Upper lobe of right lung (tissue), 1 donor: Measurements from ENCODE around the gene GPR143. TPM values are rescaled to one million over a fixed set of nuclear protein-coding genes. Genes with fewer than 3 reads are reported as not detected.

Source experiments
- ATAC-seq: fragments of 200-7000 bp; cut with Tn5 transposase; one replicate; pipeline ENCODE4 v1.9.1; 2020; ENCODE audit warnings: mild to moderate bottlenecking, moderate library complexity
- DNase-seq: peaks from one replicate; pipeline ENCODE4 v3.0.0-alpha.2; 2020
- H3K27ac ChIP-seq: fragments of 200-600 bp; one replicate; pipeline ENCODE4 v1.8.0; 2022
- H3K27me3 ChIP-seq: fragments of 200-600 bp; one replicate; pipeline ENCODE4 v1.8.0; 2022; ENCODE audit warnings: mild to moderate bottlenecking
- H3K36me3 ChIP-seq: fragments of 200-600 bp; one replicate; pipeline ENCODE4 v1.8.0; 2022
- H3K4me1 ChIP-seq: fragments of 200-600 bp; one replicate; pipeline ENCODE4 v1.8.0; 2022
- H3K4me3 ChIP-seq: fragments of 200-600 bp; one replicate; pipeline ENCODE4 v1.8.0; 2022; ENCODE audit warnings: mild to moderate bottlenecking
- H3K9me3 ChIP-seq: fragments of 200-600 bp; one replicate; pipeline ENCODE4 v1.8.0; 2022
- intact Hi-C: fragments of 100-400 bp; cut with DNase I; formaldehyde crosslinking; loops from one replicate; pipeline ENCODE4 v1.11.0; 2022
- total RNA-seq: library from RNA; stranded (reverse); fragmentation: NEBNext Ultra II Directional; extraction: Animal tissue kit (Norgen Biotek cat#: 25700); gene quantifications from one replicate; pipeline ENCODE4 v1.2.1, GENCODE V29; 2021
- TF ChIP-seq, protein P1 (sequence below): fragments of 200-600 bp; IDR thresholded peaks from one replicate; pipeline ENCODE4 v1.8.0; 2022; ENCODE audit warnings: antibody characterized with exemption
- donor health status: DM: no; HTN: yes; CAD: no; lungs with severe emphysema.

Gene GPR143
- total RNA-seq, 1 donor from 2014 or later: 1.6 TPM

- H3K4me3 ChIP-seq: no peak overlapping the region
- H3K36me3 ChIP-seq: no peaks in the 10 kb centered on the region
- no peaks in the 10 kb centered on the region for H3K4me1 ChIP-seq
- no peaks in the 10 kb centered on the region for H3K9me3 ChIP-seq
- no peaks in the 10 kb centered on the region for H3K27me3 ChIP-seq
- intact Hi-C loops: no loop called here
- H3K27ac ChIP-seq: no peak overlapping the region
- TF ChIP-seq, protein P1, sequence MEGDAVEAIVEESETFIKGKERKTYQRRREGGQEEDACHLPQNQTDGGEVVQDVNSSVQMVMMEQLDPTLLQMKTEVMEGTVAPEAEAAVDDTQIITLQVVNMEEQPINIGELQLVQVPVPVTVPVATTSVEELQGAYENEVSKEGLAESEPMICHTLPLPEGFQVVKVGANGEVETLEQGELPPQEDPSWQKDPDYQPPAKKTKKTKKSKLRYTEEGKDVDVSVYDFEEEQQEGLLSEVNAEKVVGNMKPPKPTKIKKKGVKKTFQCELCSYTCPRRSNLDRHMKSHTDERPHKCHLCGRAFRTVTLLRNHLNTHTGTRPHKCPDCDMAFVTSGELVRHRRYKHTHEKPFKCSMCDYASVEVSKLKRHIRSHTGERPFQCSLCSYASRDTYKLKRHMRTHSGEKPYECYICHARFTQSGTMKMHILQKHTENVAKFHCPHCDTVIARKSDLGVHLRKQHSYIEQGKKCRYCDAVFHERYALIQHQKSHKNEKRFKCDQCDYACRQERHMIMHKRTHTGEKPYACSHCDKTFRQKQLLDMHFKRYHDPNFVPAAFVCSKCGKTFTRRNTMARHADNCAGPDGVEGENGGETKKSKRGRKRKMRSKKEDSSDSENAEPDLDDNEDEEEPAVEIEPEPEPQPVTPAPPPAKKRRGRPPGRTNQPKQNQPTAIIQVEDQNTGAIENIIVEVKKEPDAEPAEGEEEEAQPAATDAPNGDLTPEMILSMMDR: no peak
- no peak for ATAC-seq
- DNase-seq: no peak
Measured at GRCh38 chrX:9682456-9682855, 83.2 kb downstream of the GPR143 start.

GRCh38 chrX:9681422-9681821 is 84.2 kb downstream of the GPR143 start:
- H3K36me3 ChIP-seq: no peaks in the 10 kb centered on the region
- H3K9me3 ChIP-seq: no peaks in the 10 kb centered on the region
- H3K27ac ChIP-seq: no peak overlapping the region
- no peak for ATAC-seq
- no peaks in the 10 kb centered on the region for H3K27me3 ChIP-seq
- TF ChIP-seq, protein P1: no peak
- intact Hi-C loops: no loop called here
- no peak overlapping the region for H3K4me3 ChIP-seq
- H3K4me1 ChIP-seq: no peaks in the 10 kb centered on the region
- no peak for DNase-seq

- no peaks in the 10 kb centered on the region for H3K36me3 ChIP-seq
- ATAC-seq (no peak), DNase-seq (no peak)
- H3K9me3 ChIP-seq: no peaks in the 10 kb centered on the region
- intact Hi-C loops: no loop called here
- H3K4me3 ChIP-seq: no peak overlapping the region
- TF ChIP-seq, protein P1: no peak
- no peaks in the 10 kb centered on the region for H3K27me3 ChIP-seq
- H3K27ac ChIP-seq: no peak overlapping the region
- H3K4me1 ChIP-seq: no peaks in the 10 kb centered on the region
Measured at GRCh38 chrX:9681011-9681410, 84.6 kb downstream of the GPR143 start.

DNA sequence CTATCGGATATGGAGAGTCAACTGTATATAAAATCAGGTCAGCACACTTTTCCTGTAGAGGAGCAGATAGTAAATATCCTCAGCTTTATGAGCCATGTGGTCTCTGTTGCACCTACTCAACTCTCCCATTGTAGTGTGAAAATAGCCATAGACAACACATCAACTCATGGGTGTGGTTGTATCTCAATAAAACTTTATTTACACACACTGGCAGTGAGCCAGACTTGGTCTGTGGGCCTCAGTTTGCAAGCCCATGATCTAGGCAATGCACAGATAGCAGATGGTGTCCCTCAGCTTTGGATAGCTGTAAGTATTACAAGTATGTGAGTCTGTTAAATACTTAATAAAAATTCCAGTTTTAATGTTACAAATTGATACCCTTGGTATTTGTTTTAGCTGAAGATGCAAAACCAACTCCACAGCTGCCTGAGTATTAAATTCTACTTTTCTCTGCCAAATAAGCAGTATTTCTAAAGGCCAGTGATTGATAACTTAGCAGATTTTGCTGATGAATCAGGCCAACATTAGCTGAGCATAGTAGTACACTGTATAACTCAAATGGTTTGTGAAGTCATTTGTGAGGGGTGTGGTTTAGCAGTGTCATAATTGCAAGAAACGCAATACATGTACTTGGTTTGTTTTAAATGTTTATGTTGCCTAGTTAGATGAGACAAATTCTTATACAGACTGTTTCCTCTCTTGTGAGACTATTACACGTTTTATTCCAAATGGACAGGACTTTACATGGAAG is 87.3 kb downstream of the GPR143 start:
- DNase-seq (no peak), ATAC-seq (no peak)
- Histone ChIP-seq H3K9me3 (no peaks in the 10 kb centered on the region), H3K27me3 (no peaks in the 10 kb centered on the region), H3K27ac (no peak overlapping the region), H3K4me3 (no peak overlapping the region), H3K36me3 (no peaks in the 10 kb centered on the region), H3K4me1 (no peaks in the 10 kb centered on the region)
- intact Hi-C loops: no loop called here
- TF ChIP-seq, protein P1: no peak

DNA sequence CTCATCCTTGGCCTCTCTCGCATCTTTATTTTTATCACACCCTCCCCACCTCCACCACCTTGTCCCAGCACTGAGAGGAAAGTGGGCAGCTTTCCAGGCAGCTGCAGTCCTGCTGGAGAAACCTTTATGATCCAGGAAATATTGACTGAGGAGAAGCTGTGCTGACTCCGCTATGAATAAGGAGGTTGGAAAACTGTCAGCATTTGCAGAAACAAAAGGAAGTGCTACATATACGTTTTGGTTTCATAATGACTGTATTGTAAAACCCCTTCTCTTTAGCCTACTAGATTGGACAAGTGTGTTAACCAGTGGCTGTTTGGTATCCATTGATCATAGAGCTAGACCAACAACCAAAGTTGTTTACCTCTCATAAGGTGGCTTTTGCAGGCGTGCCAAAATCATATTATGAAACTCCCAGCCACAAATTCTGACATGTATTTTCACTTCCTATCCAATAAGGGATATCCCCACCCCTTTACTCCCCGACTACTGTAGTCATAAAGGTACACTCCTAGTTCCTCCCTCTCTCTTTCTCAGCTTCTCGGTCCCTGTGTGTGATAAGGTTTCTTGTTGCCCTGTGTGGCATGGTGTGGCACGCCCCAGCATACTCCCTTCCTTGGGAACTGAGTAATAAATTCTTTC is 88.4 kb downstream of the GPR143 start:
- Histone ChIP-seq H3K9me3 (no peaks in the 10 kb centered on the region), H3K4me3 (no peak overlapping the region), H3K4me1 (no peaks in the 10 kb centered on the region), H3K27me3 (no peaks in the 10 kb centered on the region), H3K27ac (no peak overlapping the region), H3K36me3 (no peaks in the 10 kb centered on the region)
- DNase-seq (no peak), ATAC-seq (peak; percentile 47)
- TF ChIP-seq, protein P1: no peak
- intact Hi-C loops: no loop called here
